ENCODE measurements around the gene SEMA6A.

The SEMA6A gene

DNA sequence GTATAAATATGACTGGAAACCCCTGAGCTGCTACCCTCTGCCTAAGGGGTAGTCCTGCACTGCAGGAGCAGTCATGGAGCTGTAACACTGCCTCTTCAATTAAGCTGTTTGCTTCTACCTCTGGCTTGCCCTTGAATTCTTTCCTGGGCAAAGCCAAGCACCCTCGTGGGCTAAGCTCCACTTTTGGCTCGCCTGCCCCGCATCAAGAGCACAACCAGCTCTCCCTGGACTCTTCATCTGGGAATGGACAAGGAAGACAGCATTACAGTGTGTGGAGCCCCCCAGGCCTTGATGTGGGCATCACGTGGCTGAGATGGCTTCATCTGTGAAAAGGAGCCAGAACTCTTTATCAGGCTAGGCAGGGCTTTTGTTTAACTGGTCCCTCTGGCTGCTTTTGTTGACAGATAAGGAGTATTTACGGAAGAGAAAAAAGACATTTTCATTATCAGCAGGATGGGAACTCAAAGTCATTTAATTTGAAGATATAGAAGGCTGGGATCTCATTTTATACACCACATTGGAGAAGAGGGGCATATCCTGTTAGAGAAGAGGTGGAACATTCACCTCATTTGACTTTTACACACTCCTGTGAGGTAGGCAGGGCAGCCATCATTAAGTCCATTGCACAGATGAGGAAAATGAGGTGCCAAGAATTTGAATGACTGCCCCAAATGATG, 137.8 kb downstream of the SEMA6A start:
- H3K27ac ChIP-seq (ENCODE audit: insufficient read depth, low read depth, low read length, poor library complexity, severe bottlenecking), result no peak overlapping the region
- H3K4me3 ChIP-seq (ENCODE audit: insufficient read depth, low read depth, low read length), result no peak overlapping the region
- peaks cover 37% of the 10 kb centered on the region for H3K4me1 ChIP-seq (ENCODE audit: control insufficient read depth, insufficient read depth, low read length)
- no peaks in the 10 kb centered on the region for H3K36me3 ChIP-seq (ENCODE audit: control insufficient read depth, insufficient read depth, low read length)
- H3K9me3 ChIP-seq (ENCODE audit: control insufficient read depth, low read length), result no peaks in the 10 kb centered on the region
- 88 to 92% methylated on average over 5 of the region's 5 CpGs for WGBS, 2 experiments
- peaks cover 9% of the 10 kb centered on the region for H3K27me3 ChIP-seq (ENCODE audit: control insufficient read depth, insufficient read depth, low read length, poor library complexity, severe bottlenecking)

DNA sequence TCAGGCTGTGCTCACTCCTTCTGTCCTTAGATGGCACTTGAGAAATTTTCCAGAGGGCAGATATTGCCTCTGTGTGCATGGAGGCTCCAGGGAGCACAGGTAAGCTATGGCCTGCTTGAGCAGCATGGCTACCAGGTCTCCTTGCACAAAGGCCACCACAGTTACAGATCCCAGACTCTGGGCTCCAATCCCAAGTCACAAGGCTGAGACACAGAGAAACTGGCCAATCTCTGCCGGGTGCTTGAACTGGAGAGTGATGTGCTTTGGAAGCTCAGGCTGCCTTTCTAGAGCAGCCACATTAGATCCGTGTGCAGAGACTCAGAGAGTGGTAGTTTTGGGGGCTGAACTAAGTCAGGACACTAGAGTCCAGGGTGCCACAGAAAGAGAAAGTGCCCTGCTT, 145.7 kb downstream of the SEMA6A start:
- Histone ChIP-seq H3K36me3 (ENCODE audit: control insufficient read depth, insufficient read depth, low read length) (no peaks in the 10 kb centered on the region), H3K9me3 (ENCODE audit: control insufficient read depth, low read length) (no peaks in the 10 kb centered on the region), H3K27ac (ENCODE audit: insufficient read depth, low read depth, low read length, poor library complexity, severe bottlenecking) (no peak overlapping the region), H3K4me3 (ENCODE audit: insufficient read depth, low read depth, low read length) (no peak overlapping the region), H3K4me1 (ENCODE audit: control insufficient read depth, insufficient read depth, low read length) (no peaks in the 10 kb centered on the region), H3K27me3 (ENCODE audit: control insufficient read depth, insufficient read depth, low read length, poor library complexity, severe bottlenecking) (no peaks in the 10 kb centered on the region)
- 65 to 68% methylated on average over 2 of the region's 2 CpGs for WGBS, 2 experiments

DNA sequence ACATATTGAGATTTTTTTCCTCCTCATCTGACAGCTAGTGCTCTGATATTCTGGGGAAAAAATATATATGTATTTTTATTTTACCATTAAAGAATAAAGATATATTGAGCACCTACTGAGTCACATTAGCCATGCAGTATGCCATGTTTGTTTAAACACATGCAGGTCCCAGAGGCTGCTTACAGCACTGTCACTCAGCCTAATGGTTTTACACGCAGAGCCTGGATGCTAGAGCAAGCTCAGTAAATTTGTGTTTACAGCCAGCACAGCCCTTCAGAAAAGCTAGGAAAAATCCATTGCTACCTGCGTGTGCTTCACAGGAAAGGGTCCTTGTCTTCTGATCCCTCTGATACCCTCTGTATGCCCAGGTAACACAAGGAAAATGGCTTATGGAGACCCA, 146.2 kb downstream of the SEMA6A start:
- no peaks in the 10 kb centered on the region for H3K27me3 ChIP-seq (ENCODE audit: control insufficient read depth, insufficient read depth, low read length, poor library complexity, severe bottlenecking)
- H3K4me3 ChIP-seq (ENCODE audit: insufficient read depth, low read depth, low read length), result no peak overlapping the region
- 87 to 90% methylated on average over 2 of the region's 2 CpGs for WGBS, 2 experiments
- H3K4me1 ChIP-seq (ENCODE audit: control insufficient read depth, insufficient read depth, low read length), result no peaks in the 10 kb centered on the region
- no peaks in the 10 kb centered on the region for H3K9me3 ChIP-seq (ENCODE audit: control insufficient read depth, low read length)
- no peaks in the 10 kb centered on the region for H3K36me3 ChIP-seq (ENCODE audit: control insufficient read depth, insufficient read depth, low read length)
- no peak overlapping the region for H3K27ac ChIP-seq (ENCODE audit: insufficient read depth, low read depth, low read length, poor library complexity, severe bottlenecking)

DNA sequence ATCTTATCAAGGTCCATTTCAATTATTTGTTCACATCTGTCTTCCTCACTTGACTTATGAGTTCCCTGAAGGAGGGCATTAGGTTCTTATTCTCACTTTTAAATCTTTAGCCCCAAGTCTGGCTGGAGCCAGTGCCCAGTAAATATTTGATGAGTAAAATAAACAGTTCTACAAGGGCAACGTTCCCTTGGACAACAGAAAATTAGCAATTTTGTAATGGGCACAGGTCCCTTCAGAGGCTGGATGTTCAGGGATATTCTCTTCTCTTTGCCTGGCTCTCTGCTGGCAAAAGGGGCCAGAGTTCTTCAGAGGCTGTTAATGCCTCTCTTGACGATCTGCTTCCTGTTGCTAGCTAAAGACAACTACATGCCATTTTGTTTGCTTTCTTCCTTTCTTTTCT, 149.7 kb downstream of the SEMA6A start:
- Histone ChIP-seq H3K27me3 (ENCODE audit: control insufficient read depth, insufficient read depth, low read length, poor library complexity, severe bottlenecking) (no peaks in the 10 kb centered on the region), H3K4me3 (ENCODE audit: insufficient read depth, low read depth, low read length) (no peak overlapping the region), H3K36me3 (ENCODE audit: control insufficient read depth, insufficient read depth, low read length) (no peaks in the 10 kb centered on the region), H3K4me1 (ENCODE audit: control insufficient read depth, insufficient read depth, low read length) (no peaks in the 10 kb centered on the region), H3K9me3 (ENCODE audit: control insufficient read depth, low read length) (no peaks in the 10 kb centered on the region), H3K27ac (ENCODE audit: insufficient read depth, low read depth, low read length, poor library complexity, severe bottlenecking) (no peak overlapping the region)
- 70 to 79% methylated on average over 2 of the region's 2 CpGs for WGBS, 2 experiments

DNA sequence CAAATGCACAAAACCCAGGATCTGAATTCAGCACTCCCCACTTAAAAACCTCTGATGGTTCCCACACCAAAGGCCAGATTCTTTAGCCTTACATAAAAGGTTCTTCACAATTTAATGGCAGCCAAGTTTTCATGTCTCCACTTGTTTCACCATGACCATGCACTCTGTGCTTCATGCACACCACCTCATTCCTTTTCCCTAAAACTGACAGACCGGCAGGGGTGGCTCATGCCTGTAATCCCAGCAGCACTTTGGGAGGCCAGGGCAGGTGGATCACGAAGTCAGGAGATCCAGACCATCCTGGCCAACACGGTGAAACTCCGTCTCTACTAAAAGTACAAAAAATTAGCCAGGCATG, 150.4 kb downstream of the SEMA6A start:
- no peaks in the 10 kb centered on the region for H3K4me1 ChIP-seq (ENCODE audit: control insufficient read depth, insufficient read depth, low read length)
- no peaks in the 10 kb centered on the region for H3K27me3 ChIP-seq (ENCODE audit: control insufficient read depth, insufficient read depth, low read length, poor library complexity, severe bottlenecking)
- 92 to 93% methylated on average over 4 of the region's 4 CpGs for WGBS, 2 experiments
- H3K27ac ChIP-seq (ENCODE audit: insufficient read depth, low read depth, low read length, poor library complexity, severe bottlenecking), result no peak overlapping the region
- no peak overlapping the region for H3K4me3 ChIP-seq (ENCODE audit: insufficient read depth, low read depth, low read length)
- no peaks in the 10 kb centered on the region for H3K9me3 ChIP-seq (ENCODE audit: control insufficient read depth, low read length)
- no peaks in the 10 kb centered on the region for H3K36me3 ChIP-seq (ENCODE audit: control insufficient read depth, insufficient read depth, low read length)

DNA sequence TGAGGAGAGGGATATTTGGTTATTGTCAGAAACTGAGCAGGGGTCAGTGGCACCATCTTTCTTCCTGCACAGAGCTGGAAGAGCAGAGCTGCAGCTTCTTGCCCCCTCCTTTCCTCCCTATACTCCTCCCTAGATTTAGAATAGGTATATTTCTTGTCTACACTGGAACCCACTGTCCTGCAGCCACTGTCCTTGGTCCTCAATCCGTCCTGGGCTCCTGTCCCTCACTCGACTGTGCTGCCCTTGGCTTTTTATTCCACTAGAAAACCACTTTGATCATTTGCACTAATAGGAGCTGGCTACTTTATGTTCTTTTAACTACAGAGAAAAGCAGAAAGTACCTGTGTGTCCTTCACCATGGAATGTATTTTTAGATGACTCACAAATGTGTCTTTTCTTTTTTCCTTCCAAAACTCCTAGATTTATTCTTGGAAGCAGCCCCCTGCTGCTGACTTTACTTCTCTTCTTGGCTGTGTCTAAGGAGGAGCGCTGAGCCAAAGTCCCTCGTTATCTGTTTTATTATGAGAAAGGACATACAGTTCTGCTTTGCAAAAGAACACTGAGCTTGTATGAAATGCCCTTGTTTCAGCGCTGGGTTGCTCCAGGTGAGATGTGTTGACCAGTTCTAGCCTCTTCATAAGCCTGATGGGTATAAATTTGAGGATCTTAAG, 150.9 kb downstream of the SEMA6A start:
- WGBS, 2 experiments, result 83 to 84% methylated on average over 5 of the region's 5 CpGs
- H3K36me3 ChIP-seq (ENCODE audit: control insufficient read depth, insufficient read depth, low read length), result no peaks in the 10 kb centered on the region
- no peak overlapping the region for H3K4me3 ChIP-seq (ENCODE audit: insufficient read depth, low read depth, low read length)
- H3K27ac ChIP-seq (ENCODE audit: insufficient read depth, low read depth, low read length, poor library complexity, severe bottlenecking), result no peak overlapping the region
- H3K4me1 ChIP-seq (ENCODE audit: control insufficient read depth, insufficient read depth, low read length), result no peaks in the 10 kb centered on the region
- H3K27me3 ChIP-seq (ENCODE audit: control insufficient read depth, insufficient read depth, low read length, poor library complexity, severe bottlenecking), result no peaks in the 10 kb centered on the region
- H3K9me3 ChIP-seq (ENCODE audit: control insufficient read depth, low read length), result no peaks in the 10 kb centered on the region

DNA sequence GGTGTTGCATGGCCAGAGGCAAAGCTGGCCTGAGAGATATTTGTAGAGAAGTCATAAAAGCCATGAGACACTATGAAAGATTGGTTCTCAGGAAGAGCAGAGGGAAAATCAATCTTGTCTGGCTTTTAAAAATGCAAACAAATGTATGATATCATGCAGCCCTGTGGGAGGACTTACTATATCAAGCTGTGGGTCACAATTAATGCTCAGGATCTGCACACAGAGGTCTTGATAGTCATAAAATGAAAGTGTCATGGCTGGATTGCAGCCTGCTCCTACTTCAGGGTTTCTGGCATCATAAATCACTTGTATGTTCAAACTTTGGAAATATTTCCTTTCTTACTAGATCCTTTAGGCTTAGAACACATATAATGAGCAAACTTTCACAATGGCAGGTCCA, 151.5 kb downstream of the SEMA6A start:
- H3K36me3 ChIP-seq (ENCODE audit: control insufficient read depth, insufficient read depth, low read length), result no peaks in the 10 kb centered on the region
- H3K9me3 ChIP-seq (ENCODE audit: control insufficient read depth, low read length), result no peaks in the 10 kb centered on the region
- H3K27ac ChIP-seq (ENCODE audit: insufficient read depth, low read depth, low read length, poor library complexity, severe bottlenecking), result no peak overlapping the region
- no peaks in the 10 kb centered on the region for H3K27me3 ChIP-seq (ENCODE audit: control insufficient read depth, insufficient read depth, low read length, poor library complexity, severe bottlenecking)
- H3K4me1 ChIP-seq (ENCODE audit: control insufficient read depth, insufficient read depth, low read length), result no peaks in the 10 kb centered on the region
- no peak overlapping the region for H3K4me3 ChIP-seq (ENCODE audit: insufficient read depth, low read depth, low read length)

DNA sequence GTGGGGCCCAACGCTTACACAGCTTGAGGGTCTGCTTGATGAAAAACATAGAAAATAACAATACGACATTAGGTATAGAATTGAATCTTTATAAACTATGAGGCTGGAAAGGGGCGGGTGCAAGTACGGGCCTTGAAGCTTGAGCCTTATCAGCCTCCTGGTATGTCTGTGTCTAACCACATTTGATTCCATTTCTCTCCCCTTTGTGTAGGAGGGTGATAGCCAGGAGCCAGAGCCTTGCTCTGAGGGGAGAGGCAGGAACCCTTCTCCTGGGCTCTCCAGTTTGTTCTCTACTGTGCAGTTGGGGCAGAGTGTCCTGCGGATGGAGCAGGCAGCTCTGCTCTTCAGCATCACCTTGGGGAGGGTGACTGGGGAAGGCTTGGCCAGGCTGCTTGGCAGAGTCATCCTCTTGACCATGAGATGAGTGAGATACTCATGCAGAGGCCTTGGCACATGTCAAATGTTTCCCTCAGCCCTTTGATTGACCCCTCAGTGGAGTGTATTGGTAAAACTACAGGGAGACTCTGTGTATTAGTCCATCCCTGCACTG, 153.5 kb downstream of the SEMA6A start:
- 96 to 97% methylated on average over 5 of the region's 5 CpGs for WGBS, 2 experiments
- no peaks in the 10 kb centered on the region for H3K36me3 ChIP-seq (ENCODE audit: control insufficient read depth, insufficient read depth, low read length)
- H3K9me3 ChIP-seq (ENCODE audit: control insufficient read depth, low read length), result no peaks in the 10 kb centered on the region

DNA sequence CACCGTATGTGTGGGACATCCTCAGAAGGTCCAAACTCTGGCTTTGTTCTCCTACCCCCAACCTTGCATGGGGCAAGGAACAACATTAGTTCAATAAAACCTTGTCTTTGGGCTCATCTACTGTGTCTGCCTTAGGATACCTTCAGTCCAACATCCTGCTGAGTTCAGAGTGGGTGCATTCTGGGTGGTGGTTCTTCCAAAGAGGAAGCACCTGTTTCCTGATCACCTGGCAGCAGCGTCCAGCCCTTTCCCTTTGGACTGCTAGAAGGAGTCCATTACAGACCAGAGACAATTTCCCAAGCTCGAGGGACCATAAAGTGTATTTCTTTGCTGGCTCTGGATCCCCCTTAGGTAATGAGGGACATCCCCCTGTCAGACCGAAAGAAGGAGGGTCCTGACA, 154.1 kb downstream of the SEMA6A start:
- no peak overlapping the region for H3K27ac ChIP-seq (ENCODE audit: insufficient read depth, low read depth, low read length, poor library complexity, severe bottlenecking)
- no peaks in the 10 kb centered on the region for H3K4me1 ChIP-seq (ENCODE audit: control insufficient read depth, insufficient read depth, low read length)
- H3K4me3 ChIP-seq (ENCODE audit: insufficient read depth, low read depth, low read length), result no peak overlapping the region
- 95 to 96% methylated on average over 4 of the region's 4 CpGs for WGBS, 2 experiments
- H3K27me3 ChIP-seq (ENCODE audit: control insufficient read depth, insufficient read depth, low read length, poor library complexity, severe bottlenecking), result no peaks in the 10 kb centered on the region
- no peaks in the 10 kb centered on the region for H3K9me3 ChIP-seq (ENCODE audit: control insufficient read depth, low read length)
- H3K36me3 ChIP-seq (ENCODE audit: control insufficient read depth, insufficient read depth, low read length), result no peaks in the 10 kb centered on the region

More for the DNA sequence above, 153.5 kb downstream of the SEMA6A start:
- no peak overlapping the region for H3K4me3 ChIP-seq (ENCODE audit: insufficient read depth, low read depth, low read length)
- H3K4me1 ChIP-seq (ENCODE audit: control insufficient read depth, insufficient read depth, low read length), result no peaks in the 10 kb centered on the region
- no peaks in the 10 kb centered on the region for H3K27me3 ChIP-seq (ENCODE audit: control insufficient read depth, insufficient read depth, low read length, poor library complexity, severe bottlenecking)
- no peak overlapping the region for H3K27ac ChIP-seq (ENCODE audit: insufficient read depth, low read depth, low read length, poor library complexity, severe bottlenecking)

DNA sequence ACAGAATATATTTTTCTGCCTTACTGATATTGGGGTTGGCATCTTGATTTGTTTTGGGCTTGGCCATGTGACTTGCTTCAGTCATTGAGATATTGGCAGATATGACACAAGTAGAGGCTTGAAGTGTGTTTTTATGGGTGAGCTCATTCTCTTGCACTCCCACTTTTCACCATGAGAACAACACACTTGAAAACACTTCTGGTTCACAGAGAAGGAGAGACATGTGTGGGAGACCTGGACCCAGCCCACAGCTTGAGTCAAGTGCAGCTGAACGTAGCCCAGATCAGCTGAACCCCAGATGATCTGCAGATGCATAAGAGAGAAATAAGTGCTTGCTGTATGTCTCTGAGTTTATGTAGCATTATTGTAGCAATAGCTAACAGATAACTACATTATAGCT, 155.4 kb downstream of the SEMA6A start:
- Histone ChIP-seq H3K4me3 (ENCODE audit: insufficient read depth, low read depth, low read length) (no peak overlapping the region), H3K36me3 (ENCODE audit: control insufficient read depth, insufficient read depth, low read length) (no peaks in the 10 kb centered on the region), H3K27me3 (ENCODE audit: control insufficient read depth, insufficient read depth, low read length, poor library complexity, severe bottlenecking) (no peaks in the 10 kb centered on the region), H3K9me3 (ENCODE audit: control insufficient read depth, low read length) (no peaks in the 10 kb centered on the region), H3K4me1 (ENCODE audit: control insufficient read depth, insufficient read depth, low read length) (no peaks in the 10 kb centered on the region), H3K27ac (ENCODE audit: insufficient read depth, low read depth, low read length, poor library complexity, severe bottlenecking) (no peak overlapping the region)
- WGBS, 2 experiments, result 85 to 95% methylated on average over 1 of the region's 1 CpG
